Measurements from ENCODE around the gene MYO15B. TPM values are rescaled to one million over a fixed set of nuclear protein-coding genes. Genes with fewer than 3 reads are reported as not detected.
"Not testable (repeated sequence)": the region's sequence is repeated elsewhere in the genome, so short reads cannot be mapped to it uniquely, and the experiment has no call there.

MYO15B gene
- polyA plus RNA-seq, 1 experiment, result 0.52 TPM

DNA sequence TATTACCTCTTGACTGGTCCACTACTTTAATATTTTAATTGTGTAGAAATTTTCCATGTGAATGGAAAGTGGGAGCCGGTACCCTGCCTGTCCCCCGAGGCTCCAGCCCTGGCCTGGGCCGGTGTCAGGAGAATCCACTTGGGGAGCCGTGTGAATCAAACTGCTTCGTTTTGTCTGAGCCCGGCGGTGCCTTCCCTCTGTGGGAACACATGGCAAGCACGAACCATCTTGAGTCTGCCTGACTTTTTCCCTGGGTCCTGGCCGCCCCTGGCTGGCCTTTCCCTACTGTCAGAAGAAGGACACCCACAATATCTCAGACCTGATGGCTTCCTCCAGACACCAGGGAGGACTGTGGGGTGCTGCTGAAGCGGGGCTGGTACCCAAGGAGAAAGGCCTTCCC lies 12.4 kb upstream of the MYO15B start:
- Histone ChIP-seq H3K27ac (ENCODE audit: low read depth, low read length) (no peak overlapping the region), H3K4me3 (ENCODE audit: low read depth, low read length) (no peak overlapping the region), H3K9me3 (ENCODE audit: control insufficient read depth, insufficient read depth, low read length) (no peaks in the 10 kb centered on the region; the same call in 1 of the 2 replicates), H3K27me3 (ENCODE audit: control insufficient read depth, insufficient read depth, low read length) (peaks cover 8% of the 10 kb centered on the region)
- ChIA-PET CTCF (no interaction called here), POLR2A (interaction anchor here (0.5 kb wide), 1 partner anchor 216 kb away, joined by 3 read pairs; no protein-coding TSS in a partner anchor)
- no peak for DNase-seq (ENCODE audit: low read depth, low spot score)
- no peak for TF ChIP-seq CTCF (IDR thresholded peaks at IDR 0.05; ENCODE audit: low read depth, low read length)

GRCh38 chr17:75575728-75576127 lies 11.9 kb upstream of the MYO15B start:
- H3K27me3 ChIP-seq (ENCODE audit: control insufficient read depth, insufficient read depth, low read length), result peaks cover 6% of the 10 kb centered on the region
- H3K27ac ChIP-seq (ENCODE audit: low read depth, low read length), result no peak overlapping the region
- POLR2A ChIA-PET, result no interaction called here
- no peak for TF ChIP-seq CTCF (IDR thresholded peaks at IDR 0.05; ENCODE audit: low read depth, low read length)
- H3K4me3 ChIP-seq (ENCODE audit: low read depth, low read length), result no peak overlapping the region
- CTCF ChIA-PET, result no interaction called here
- DNase-seq (ENCODE audit: low read depth, low spot score), result no peak
- H3K9me3 ChIP-seq (ENCODE audit: control insufficient read depth, insufficient read depth, low read length), result peaks cover 2% of the 10 kb centered on the region; the same call in 1 of the 2 replicates

DNA sequence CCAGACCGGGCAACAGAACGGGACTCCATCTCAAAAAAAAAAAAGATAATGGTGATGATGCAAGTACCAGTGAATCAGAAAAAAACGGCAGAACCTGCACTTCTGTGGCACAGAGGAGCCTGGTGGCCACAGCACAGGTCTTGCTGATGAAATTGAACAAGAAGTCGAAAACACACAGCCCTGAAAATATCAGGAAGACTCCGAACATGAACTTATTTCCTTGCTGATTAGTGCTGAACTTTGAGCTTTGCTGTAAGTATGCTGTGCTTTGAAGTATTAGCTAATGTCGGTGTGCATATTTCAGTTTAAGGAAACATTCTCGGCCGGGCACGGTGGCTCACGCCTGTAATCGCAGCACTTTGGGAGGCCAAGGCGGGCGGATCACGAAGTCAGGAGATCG lies 10.9 kb upstream of the MYO15B start:
- H3K4me3 ChIP-seq (ENCODE audit: low read depth, low read length), result no peak overlapping the region
- TF ChIP-seq CTCF (IDR thresholded peaks at IDR 0.05; ENCODE audit: low read depth, low read length), result no peak
- CTCF ChIA-PET, result no interaction called here
- H3K27me3 ChIP-seq (ENCODE audit: control insufficient read depth, insufficient read depth, low read length), result peaks cover 6% of the 10 kb centered on the region
- peaks cover 7% of the 10 kb centered on the region for H3K9me3 ChIP-seq (ENCODE audit: control insufficient read depth, insufficient read depth, low read length)
- POLR2A ChIA-PET, result no interaction called here
- no peak overlapping the region for H3K27ac ChIP-seq (ENCODE audit: low read depth, low read length)
- no peak for DNase-seq (ENCODE audit: low read depth, low spot score)

DNA sequence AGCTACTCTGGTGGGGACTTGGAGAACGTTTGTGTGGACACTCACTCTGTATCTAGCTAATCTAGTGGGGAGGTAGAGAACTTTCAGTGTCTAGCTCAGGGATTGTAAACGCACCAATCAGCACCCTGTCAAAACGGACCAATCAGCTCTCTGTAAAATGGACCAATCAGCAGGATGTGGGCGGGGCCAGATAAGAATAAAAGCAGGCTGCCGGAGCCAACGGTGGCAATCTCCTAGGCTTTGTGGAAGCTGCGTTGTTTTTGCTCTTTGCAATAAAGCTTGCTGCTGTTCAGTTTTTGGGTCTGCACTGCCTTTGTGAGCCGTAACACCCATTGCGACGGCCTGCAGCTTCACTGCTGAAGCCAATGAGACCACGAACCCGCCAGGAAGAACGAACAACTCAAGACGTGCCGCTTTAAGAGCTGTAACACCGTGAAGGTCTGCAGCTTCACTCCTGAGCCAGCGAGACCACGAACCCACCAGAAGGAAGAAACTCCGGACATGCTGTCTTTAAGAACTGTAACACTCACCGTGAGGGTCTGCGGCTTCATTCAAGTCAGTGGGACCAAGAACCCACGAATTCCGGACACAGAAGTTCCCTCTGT lies 6.4 kb upstream of the MYO15B start:
- DNase-seq (ENCODE audit: low read depth, low spot score); H3K27ac ChIP-seq (ENCODE audit: low read depth, low read length); POLR2A ChIA-PET; H3K4me3 ChIP-seq (ENCODE audit: low read depth, low read length); H3K9me3 ChIP-seq (ENCODE audit: control insufficient read depth, insufficient read depth, low read length); H3K27me3 ChIP-seq (ENCODE audit: control insufficient read depth, insufficient read depth, low read length): not testable (repeated sequence)
- CTCF ChIA-PET, result interaction anchor here (1.0 kb wide), 1 partner anchor 169 kb away, joined by 3 read pairs; no protein-coding TSS in a partner anchor

GRCh38 chr17:75583197-75583596 lies 4.4 kb upstream of the MYO15B start:
- H3K27ac ChIP-seq (ENCODE audit: low read depth, low read length); DNase-seq (ENCODE audit: low read depth, low spot score); H3K9me3 ChIP-seq (ENCODE audit: control insufficient read depth, insufficient read depth, low read length); H3K4me3 ChIP-seq (ENCODE audit: low read depth, low read length); POLR2A ChIA-PET: not testable (repeated sequence)
- H3K27me3 ChIP-seq (ENCODE audit: control insufficient read depth, insufficient read depth, low read length), result peaks cover 21% of the 10 kb centered on the region
- CTCF ChIA-PET, result interaction anchor here (0.6 to 2.2 kb wide), 3 partner anchors 50 to 629 kb away, joined by 4 to 10 read pairs (median 4); partner anchors contain the start of gene SMIM5

GRCh38 chr17:75584849-75585175 lies 2.8 kb upstream of the MYO15B start:
- Histone ChIP-seq H3K27ac (ENCODE audit: low read depth, low read length) (no peak overlapping the region), H3K9me3 (ENCODE audit: control insufficient read depth, insufficient read depth, low read length) (peaks cover 12% of the 10 kb centered on the region), H3K27me3 (ENCODE audit: control insufficient read depth, insufficient read depth, low read length) (peaks cover 26% of the 10 kb centered on the region), H3K4me3 (ENCODE audit: low read depth, low read length) (no peak overlapping the region)
- ChIA-PET POLR2A (no interaction called here), CTCF (no interaction called here)
- no peak for TF ChIP-seq CTCF (IDR thresholded peaks at IDR 0.05; ENCODE audit: low read depth, low read length)
- no peak for DNase-seq (ENCODE audit: low read depth, low spot score)
